Measurements from ENCODE around the gene NEURL1B.

NEURL1B gene

DNA sequence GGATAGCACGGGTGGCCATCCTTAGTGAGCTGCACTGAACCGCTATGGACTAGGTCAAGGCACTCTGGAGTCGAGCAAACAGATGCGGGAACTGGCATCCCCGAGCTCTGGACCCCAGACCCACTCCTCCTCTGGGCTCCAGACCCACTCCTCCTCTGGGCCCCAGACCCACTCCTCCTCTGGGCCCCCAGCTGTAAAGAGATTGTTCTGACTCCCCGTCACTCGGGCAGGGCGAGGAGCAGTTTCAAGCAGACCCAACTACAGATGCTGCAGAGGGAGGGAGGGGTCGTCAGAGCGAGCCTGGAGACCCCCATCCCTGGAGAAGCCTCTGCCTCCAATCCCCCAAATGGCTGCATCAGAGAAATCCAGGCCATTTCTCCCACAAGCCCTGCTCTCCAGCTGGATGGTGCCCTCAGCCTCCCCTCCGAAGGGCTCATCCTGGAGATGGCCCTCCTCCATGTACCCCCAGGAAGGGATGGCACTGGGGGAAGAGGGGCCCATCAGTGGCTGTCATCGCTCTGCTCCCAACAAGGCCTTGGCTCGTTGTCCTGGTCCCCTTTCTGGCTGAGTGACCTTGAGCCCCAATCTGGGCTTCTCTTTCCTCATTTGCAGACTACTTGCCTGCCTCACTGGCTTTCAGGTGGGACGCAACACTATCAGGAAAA lies 91.3 kb downstream of the NEURL1B start:
- Histone ChIP-seq H3K27ac (ENCODE audit: low read depth, low read length) (peak overlapping the region; percentile 95), H3K4me1 (ENCODE audit: insufficient read depth, low read length) (peaks cover 40% of the 10 kb centered on the region), H3K27me3 (ENCODE audit: control insufficient read depth in 1 of 2, insufficient read depth in 2 of 2, low read length in 2 of 2) (no peaks in the 10 kb centered on the region), H3K9ac (ENCODE audit: low read length) (peak overlapping the region; percentile 51), H3K9me3 (ENCODE audit: low read length) (no peaks in the 10 kb centered on the region), H3K4me3 (ENCODE audit: low read depth in 1 of 2, low read length in 2 of 2) (no peak overlapping the region), H3K36me3 (ENCODE audit: insufficient read depth, low read length) (no peaks in the 10 kb centered on the region)

DNA sequence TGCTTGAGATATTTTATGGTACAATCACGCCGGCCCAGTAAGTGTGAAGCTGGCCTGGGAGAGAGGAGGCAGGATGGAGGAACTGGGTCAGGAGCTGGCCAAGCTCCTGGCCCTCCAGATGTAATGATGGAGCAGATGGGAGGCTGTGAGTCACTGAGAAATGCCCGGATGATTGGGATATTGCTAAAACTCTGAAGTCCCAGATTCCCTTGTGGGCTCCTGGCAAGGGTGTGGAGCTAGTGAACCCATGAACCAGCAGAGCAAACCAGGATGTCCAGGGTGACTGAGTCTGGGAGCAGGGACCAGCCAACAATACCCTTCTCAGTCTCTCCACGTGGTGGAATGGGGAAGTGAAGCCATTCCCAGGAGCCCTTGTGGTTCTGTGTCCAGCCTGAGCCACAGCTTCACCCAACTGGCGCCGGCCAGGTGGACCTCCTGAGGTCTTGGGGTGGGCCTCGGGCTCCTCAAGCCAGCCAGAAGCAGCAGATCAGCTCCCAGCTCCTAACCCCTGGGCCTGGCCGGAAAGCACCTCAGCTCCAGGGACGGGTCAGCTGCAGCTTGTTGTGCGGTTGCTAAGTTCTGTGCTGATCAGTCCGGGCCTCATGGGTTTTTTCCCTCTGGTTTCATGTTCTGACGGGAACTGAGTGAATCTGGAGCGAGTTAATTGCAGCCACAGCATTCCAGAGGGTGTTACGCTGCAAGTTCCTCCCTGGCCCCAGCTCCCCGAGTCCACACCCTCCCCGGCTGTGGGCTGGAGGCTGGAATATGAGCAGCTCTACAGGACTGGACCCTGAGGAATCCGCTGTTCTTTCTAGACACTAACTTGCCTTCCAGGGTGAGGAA lies 92.3 kb downstream of the NEURL1B start:
- no peaks in the 10 kb centered on the region for H3K36me3 ChIP-seq (ENCODE audit: insufficient read depth, low read length)
- peak overlapping the region in 1 of 2 donors; percentile 44 for H3K4me3 ChIP-seq (ENCODE audit: low read depth in 1 of 2, low read length in 2 of 2)
- H3K9me3 ChIP-seq (ENCODE audit: low read length), result no peaks in the 10 kb centered on the region
- peak overlapping the region; percentile 51 for H3K9ac ChIP-seq (ENCODE audit: low read length)
- H3K4me1 ChIP-seq (ENCODE audit: insufficient read depth, low read length), result peaks cover 40% of the 10 kb centered on the region
- H3K27me3 ChIP-seq (ENCODE audit: control insufficient read depth in 1 of 2, insufficient read depth in 2 of 2, low read length in 2 of 2), result no peaks in the 10 kb centered on the region
- H3K27ac ChIP-seq (ENCODE audit: low read depth, low read length), result peak overlapping the region; percentile 95

DNA sequence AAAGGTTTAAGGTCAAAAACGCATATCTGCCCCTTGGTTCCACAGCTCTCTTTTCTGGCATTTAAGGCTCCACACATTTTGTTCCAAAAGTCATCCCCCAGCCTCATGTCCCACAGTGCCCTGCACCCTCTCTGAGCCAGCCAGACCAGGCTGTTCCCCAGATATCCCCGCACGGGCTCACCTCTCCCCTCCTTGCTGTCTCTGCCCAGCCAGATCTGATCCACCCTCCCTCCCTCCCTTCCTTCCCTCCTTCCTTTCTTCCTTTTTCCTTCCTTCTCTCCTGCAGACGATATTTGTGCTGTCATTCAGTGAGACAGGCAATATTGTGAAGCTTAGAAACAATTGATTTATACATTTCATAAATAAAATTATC lies 92.9 kb downstream of the NEURL1B start:
- Histone ChIP-seq H3K9me3 (ENCODE audit: low read length) (no peaks in the 10 kb centered on the region), H3K27ac (ENCODE audit: low read depth, low read length) (peak overlapping the region; percentile 95), H3K9ac (ENCODE audit: low read length) (peak overlapping the region; percentile 49), H3K27me3 (ENCODE audit: control insufficient read depth in 1 of 2, insufficient read depth in 2 of 2, low read length in 2 of 2) (no peaks in the 10 kb centered on the region), H3K4me1 (ENCODE audit: insufficient read depth, low read length) (peaks cover 40% of the 10 kb centered on the region), H3K4me3 (ENCODE audit: low read depth in 1 of 2, low read length in 2 of 2) (peak overlapping the region in 1 of 2 donors; percentile 44), H3K36me3 (ENCODE audit: insufficient read depth, low read length) (no peaks in the 10 kb centered on the region)

DNA sequence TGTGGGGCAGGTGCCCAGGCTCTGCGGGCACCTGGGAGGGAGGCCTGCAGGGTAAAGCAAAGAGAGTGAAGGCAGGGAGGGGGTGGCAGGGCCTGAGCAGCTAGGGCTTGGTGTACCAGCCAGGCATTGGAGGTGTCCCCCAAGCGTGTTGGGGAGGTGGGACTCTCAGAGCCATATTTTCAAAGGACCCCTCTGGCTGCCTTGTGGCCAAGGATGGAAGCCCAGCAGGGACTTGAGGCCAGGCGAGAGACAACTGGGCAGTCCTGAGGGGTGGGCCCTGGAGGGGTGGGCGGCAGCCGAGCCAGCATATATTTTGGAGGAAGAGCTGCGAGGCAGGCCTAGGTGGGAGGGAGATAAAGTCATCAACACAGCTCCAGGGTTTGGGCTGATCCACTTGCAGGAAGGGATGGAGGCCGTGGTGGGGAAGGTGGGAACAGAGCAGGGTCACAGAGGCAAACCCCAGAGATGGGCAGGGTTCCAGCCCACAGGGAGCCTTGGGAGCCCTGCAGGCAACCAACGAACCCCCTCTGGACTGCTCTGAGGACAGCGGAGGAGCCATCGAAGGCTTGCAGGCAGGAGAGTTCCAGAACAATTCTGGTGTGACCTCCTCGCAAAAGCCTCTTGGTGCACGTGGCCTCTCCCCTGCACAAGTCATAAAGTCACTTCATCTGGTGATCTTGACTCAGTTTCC lies 94.2 kb downstream of the NEURL1B start:
- H3K27ac ChIP-seq (ENCODE audit: low read depth, low read length), result peak overlapping the region; percentile 64
- peaks cover 43% of the 10 kb centered on the region for H3K4me1 ChIP-seq (ENCODE audit: insufficient read depth, low read length)
- H3K9ac ChIP-seq (ENCODE audit: low read length), result no peak overlapping the region
- H3K36me3 ChIP-seq (ENCODE audit: insufficient read depth, low read length), result no peaks in the 10 kb centered on the region
- H3K4me3 ChIP-seq (ENCODE audit: low read depth in 1 of 2, low read length in 2 of 2), result no peak overlapping the region
- H3K27me3 ChIP-seq (ENCODE audit: control insufficient read depth in 1 of 2, insufficient read depth in 2 of 2, low read length in 2 of 2), result no peaks in the 10 kb centered on the region
- H3K9me3 ChIP-seq (ENCODE audit: low read length), result no peaks in the 10 kb centered on the region

DNA sequence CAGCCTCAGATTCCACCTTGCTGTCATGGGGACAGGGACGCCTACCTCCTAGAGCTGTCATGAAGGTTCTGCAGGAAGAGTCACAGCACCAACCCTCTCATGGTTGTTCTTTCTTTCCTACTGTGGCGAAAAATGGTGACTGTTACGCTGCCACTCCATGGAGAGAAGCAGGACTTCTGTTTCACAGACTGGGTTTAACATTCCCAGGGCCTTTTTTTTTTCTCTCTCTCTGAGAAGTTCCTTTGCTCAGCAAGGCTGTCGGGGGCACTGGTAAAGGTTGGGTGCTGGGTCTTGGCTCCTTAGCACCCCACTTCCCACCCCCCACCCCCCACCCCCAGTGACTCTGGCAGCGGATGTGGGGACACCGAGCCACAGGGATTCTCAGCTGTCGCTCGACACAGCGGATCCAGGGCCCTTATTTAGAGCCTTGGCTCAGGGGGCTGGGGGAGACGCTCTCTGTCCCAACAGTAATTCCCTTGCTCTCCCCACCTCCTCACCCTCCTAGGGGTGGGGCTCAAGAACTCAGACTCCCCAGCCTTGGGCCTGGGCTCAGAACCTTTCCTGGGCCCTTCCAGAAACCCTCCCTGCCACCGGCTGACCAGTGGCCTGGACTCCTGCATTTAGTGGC lies 95.6 kb downstream of the NEURL1B start:
- Histone ChIP-seq H3K9me3 (ENCODE audit: low read length) (no peaks in the 10 kb centered on the region), H3K27me3 (ENCODE audit: control insufficient read depth in 1 of 2, insufficient read depth in 2 of 2, low read length in 2 of 2) (no peaks in the 10 kb centered on the region), H3K27ac (ENCODE audit: low read depth, low read length) (peak overlapping the region; percentile 73), H3K4me1 (ENCODE audit: insufficient read depth, low read length) (peaks cover 55% of the 10 kb centered on the region), H3K36me3 (ENCODE audit: insufficient read depth, low read length) (no peaks in the 10 kb centered on the region), H3K9ac (ENCODE audit: low read length) (no peak overlapping the region), H3K4me3 (ENCODE audit: low read depth in 1 of 2, low read length in 2 of 2) (no peak overlapping the region)

DNA sequence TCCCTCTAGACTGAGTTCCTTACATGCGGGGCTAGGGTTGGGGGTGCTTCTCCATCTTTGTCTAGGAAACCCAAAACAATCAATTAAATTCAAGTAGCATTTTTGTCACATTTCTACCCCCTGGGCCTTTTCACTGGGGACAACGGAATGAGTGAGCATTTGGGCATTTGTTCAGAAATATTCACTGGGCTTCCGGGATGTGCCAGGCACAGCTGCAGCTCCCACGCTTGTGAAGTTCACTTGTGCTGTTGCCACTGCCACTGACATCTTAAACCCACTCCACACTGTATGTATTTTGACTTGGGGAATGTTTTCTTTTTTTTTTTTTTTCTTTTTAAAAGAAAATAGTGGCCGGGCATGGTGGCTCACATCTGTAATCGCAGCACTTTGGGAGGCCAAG lies 98.3 kb downstream of the NEURL1B start:
- Histone ChIP-seq H3K4me1 (ENCODE audit: insufficient read depth, low read length) (peaks cover 49% of the 10 kb centered on the region), H3K9ac (ENCODE audit: low read length) (no peak overlapping the region), H3K9me3 (ENCODE audit: low read length) (no peaks in the 10 kb centered on the region), H3K27ac (ENCODE audit: low read depth, low read length) (no peak overlapping the region), H3K4me3 (ENCODE audit: low read depth in 1 of 2, low read length in 2 of 2) (no peak overlapping the region), H3K27me3 (ENCODE audit: control insufficient read depth in 1 of 2, insufficient read depth in 2 of 2, low read length in 2 of 2) (no peaks in the 10 kb centered on the region), H3K36me3 (ENCODE audit: insufficient read depth, low read length) (no peaks in the 10 kb centered on the region)

DNA sequence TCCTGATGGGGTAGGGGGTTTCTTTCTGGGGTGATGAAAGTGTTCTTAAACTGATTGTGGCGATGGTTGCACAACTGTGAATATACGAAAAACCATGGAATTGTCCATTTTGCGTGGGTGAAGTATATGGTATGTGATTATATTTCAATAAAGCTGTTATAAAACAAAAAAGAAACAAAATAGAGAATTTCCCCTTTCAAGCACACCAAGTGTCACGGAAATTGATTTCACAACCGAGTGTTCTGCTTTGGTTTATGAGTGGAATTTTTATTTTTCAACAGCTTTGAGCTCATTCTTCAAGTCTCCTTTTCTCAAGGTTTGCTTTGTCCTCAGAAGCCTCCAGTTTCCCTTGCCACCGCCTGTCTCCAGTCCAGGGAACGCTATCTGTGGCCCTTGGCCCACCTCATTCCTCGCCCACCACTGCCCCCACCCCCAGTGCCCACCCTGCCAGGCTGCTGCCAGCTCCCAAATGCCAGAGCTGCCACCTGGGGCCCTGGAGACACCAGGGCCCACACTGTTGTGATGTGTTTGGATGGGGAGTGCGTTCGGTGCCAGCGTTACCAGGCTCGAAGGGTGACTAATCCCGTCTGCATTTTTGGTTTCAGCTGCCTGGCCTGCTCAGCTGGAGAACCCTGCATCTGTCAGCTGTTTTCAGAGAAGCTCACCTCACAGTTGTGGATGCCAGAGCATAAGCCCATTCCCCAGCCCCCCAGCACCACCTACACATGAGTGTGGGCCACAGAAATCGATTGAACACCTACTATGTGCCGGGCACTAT lies 99.6 kb downstream of the NEURL1B start:
- Histone ChIP-seq H3K9me3 (ENCODE audit: low read length) (no peaks in the 10 kb centered on the region), H3K9ac (ENCODE audit: low read length) (peak overlapping the region; percentile 29), H3K36me3 (ENCODE audit: insufficient read depth, low read length) (no peaks in the 10 kb centered on the region), H3K4me1 (ENCODE audit: insufficient read depth, low read length) (peaks cover 44% of the 10 kb centered on the region), H3K27ac (ENCODE audit: low read depth, low read length) (peak overlapping the region; percentile 89), H3K4me3 (ENCODE audit: low read depth in 1 of 2, low read length in 2 of 2) (no peak overlapping the region), H3K27me3 (ENCODE audit: control insufficient read depth in 1 of 2, insufficient read depth in 2 of 2, low read length in 2 of 2) (no peaks in the 10 kb centered on the region)
